Islet precursor cell (in vitro differentiated cells): ENCODE results near the gene LGMN.

Source experiments
- DNase-seq: peaks from one replicate; pipeline ENCODE4 v3.0.0-alpha.2; 2018

LGMN gene

GRCh38 chr14:92670643-92671366 is 77.6 kb downstream of the LGMN start:
- DNase-seq: no peak

- DNase-seq: no peak
Measured at GRCh38 chr14:92670160-92670559, 78.3 kb downstream of the LGMN start.

GRCh38 chr14:92668276-92668973 is 80.0 kb downstream of the LGMN start:
- no peak for DNase-seq

GRCh38 chr14:92666251-92666650 is 82.2 kb downstream of the LGMN start:
- no peak for DNase-seq

GRCh38 chr14:92665661-92666110 is 82.7 kb downstream of the LGMN start:
- DNase-seq: no peak

GRCh38 chr14:92663049-92663448 is 85.4 kb downstream of the LGMN start:
- no peak for DNase-seq

- DNase-seq: no peak
Measured at GRCh38 chr14:92660571-92660970, 87.9 kb downstream of the LGMN start.

GRCh38 chr14:92659765-92660561 is 88.5 kb downstream of the LGMN start:
- no peak for DNase-seq

GRCh38 chr14:92658684-92659083 is 89.7 kb downstream of the LGMN start:
- no peak for DNase-seq

GRCh38 chr14:92658160-92658559 is 90.3 kb downstream of the LGMN start:
- no peak for DNase-seq

- no peak for DNase-seq
Measured at GRCh38 chr14:92657457-92658142, 90.8 kb downstream of the LGMN start.

- DNase-seq: no peak
Measured at GRCh38 chr14:92656306-92657081, 91.9 kb downstream of the LGMN start.

- no peak for DNase-seq
Measured at GRCh38 chr14:92655419-92656201, 92.8 kb downstream of the LGMN start.

- no peak for DNase-seq
Measured at GRCh38 chr14:92654239-92654901, 94.1 kb downstream of the LGMN start.
